AG04450 (cell line): ENCODE results near the gene GLI1. TPM values are rescaled to one million over a fixed set of nuclear protein-coding genes. Genes with fewer than 3 reads are reported as not detected.
"Not testable (repeated sequence)": the region's sequence is repeated elsewhere in the genome, so short reads cannot be mapped to it uniquely, and the experiment has no call there.

Experiments
- CTCF ChIA-PET: fragments of 300-600, 350-600 bp; formaldehyde crosslinking; extraction: SDS; loops from one replicate; lab custom pipeline; 2022; ENCODE audit warnings: antibody characterized with exemption, inconsistent platforms; lab: Charles Lee
- POLR2A ChIA-PET: fragments of 350-600 bp; formaldehyde crosslinking; extraction: SDS; loops from one replicate; lab custom pipeline; 2021; ENCODE audit warnings: antibody characterized with exemption, inconsistent platforms; lab: Yijun Ruan, JAX
- DNase-seq: peaks from one replicate; pipeline ENCODE4 v3.0.0-alpha.2; 2011; ENCODE audit warnings: low read depth, low spot score
- H3K27ac ChIP-seq: one replicate; pipeline ENCODE4 v1.5.1; 2012; ENCODE audit warnings: low read depth, low read length, control low read depth
- H3K27me3 ChIP-seq: one replicate; pipeline ENCODE4 v1.6.0; 2012; ENCODE audit warnings: low read length; ENCODE audit not compliant: control insufficient read depth, insufficient read depth
- H3K4me3 ChIP-seq: 2 replicates; pipeline ENCODE4 v1.5.1; 2011; ENCODE audit warnings: mild to moderate bottlenecking, low read depth, low read length, control low read depth
- H3K9me3 ChIP-seq: 2 replicates; pipeline ENCODE4 v1.5.1; 2012; ENCODE audit warnings: low read length; ENCODE audit not compliant: control insufficient read depth, insufficient read depth
- CTCF ChIP-seq: IDR thresholded peaks from 2 replicates; pipeline ENCODE4 v1.5.1; 2011; ENCODE audit warnings: low read depth, low read length, control low read depth, inconsistent platforms
- polyA plus RNA-seq: library from polyadenylated mRNA; depleted of rRNA; stranded (reverse); fragments of >200 nt; gene quantifications from 2 replicates; pipeline ENCODE4 v1.2.3, GENCODE V29; 2011

GLI1 gene
- polyA plus RNA-seq, 1 experiment, result 8.3 TPM

- ChIA-PET CTCF (no interaction called here), POLR2A (no interaction called here)
- TF ChIP-seq CTCF, result no peak
- Histone ChIP-seq H3K9me3 (no peaks in the 10 kb centered on the region; the same call in 1 of the 2 replicates), H3K27me3 (no peaks in the 10 kb centered on the region), H3K4me3 (no peak overlapping the region), H3K27ac (no peak overlapping the region)
- no peak for DNase-seq
Observed at GRCh38 chr12:57498571-57498970, 39.0 kb downstream of the GLI1 start.

GRCh38 chr12:57500213-57500612 lies 40.6 kb downstream of the GLI1 start:
- H3K4me3 ChIP-seq, result no peak overlapping the region
- H3K27me3 ChIP-seq, result no peaks in the 10 kb centered on the region
- ChIA-PET POLR2A (no interaction called here), CTCF (no interaction called here)
- no peaks in the 10 kb centered on the region; the same call in 1 of the 2 replicates for H3K9me3 ChIP-seq
- no peak overlapping the region for H3K27ac ChIP-seq
- no peak for TF ChIP-seq CTCF
- no peak for DNase-seq

DNA sequence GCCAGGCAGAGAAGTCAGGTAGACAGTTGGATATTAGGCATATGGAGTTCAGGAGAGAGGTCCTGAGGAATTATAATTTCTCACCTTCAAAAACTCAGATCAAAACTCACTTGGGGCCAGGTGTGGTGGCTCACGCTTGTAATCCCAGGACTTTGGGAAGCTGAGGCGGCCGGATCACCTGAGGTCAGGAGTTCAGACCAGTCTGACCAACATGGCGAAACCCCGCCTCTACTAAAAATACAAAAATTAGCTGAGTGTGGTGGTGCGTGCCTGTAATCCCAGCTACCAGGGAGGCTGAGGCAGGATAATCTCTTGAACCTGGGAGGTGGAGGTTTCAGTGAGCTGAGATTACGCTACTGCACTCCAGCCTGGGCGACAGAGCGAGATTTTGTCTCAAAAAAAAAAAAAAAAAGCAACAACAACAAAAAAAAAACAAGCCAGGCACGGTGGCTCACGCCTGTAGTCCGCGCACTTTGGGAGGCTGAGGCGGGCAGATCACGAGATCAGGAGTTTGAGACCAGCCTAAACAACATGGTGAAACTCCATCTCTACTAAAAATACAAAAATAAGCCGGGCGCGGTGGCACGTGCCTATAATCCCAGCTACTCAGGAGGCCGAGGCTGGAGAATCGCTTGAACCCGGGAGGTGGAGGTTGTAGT lies 42.9 kb downstream of the GLI1 start:
- H3K4me3 ChIP-seq, H3K9me3 ChIP-seq, CTCF ChIA-PET, DNase-seq, H3K27me3 ChIP-seq, H3K27ac ChIP-seq: not testable (repeated sequence)
- POLR2A ChIA-PET, result interaction anchor here (0.7 kb wide), 1 partner anchor 44 kb away, joined by 6 read pairs; no protein-coding TSS in a partner anchor

DNA sequence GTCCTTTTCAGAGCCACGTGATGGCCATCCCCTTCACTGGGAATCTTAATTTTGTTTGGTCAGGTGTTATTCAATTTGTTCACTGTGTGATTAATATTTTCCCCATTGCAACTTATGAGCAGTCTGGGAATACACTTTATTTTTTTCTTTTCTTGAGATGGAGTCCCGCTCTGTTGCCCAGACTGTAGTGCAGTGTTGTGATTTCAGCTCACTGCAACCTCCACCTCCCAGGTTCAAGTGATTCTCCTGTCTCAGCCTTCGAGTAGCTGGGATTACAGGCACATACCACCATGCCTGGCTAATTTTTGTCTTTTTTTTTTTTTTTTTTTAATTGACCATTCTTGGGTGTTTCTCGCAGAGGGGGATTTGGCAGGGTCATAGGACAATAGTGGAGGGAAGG lies 47.0 kb downstream of the GLI1 start:
- H3K27ac ChIP-seq, H3K4me3 ChIP-seq, H3K27me3 ChIP-seq, DNase-seq, H3K9me3 ChIP-seq: not testable (repeated sequence)
- ChIA-PET CTCF (interaction anchor here (0.5 kb wide), 1 partner anchor 263 kb away, joined by 8 read pairs; no protein-coding TSS in a partner anchor), POLR2A (interaction anchor here (0.7 kb wide), 1 partner anchor 10 kb away, joined by 4 read pairs; no protein-coding TSS in a partner anchor)

GRCh38 chr12:57507796-57508195 lies 48.2 kb downstream of the GLI1 start:
- H3K9me3 ChIP-seq, CTCF ChIA-PET, H3K27me3 ChIP-seq, POLR2A ChIA-PET, DNase-seq, H3K4me3 ChIP-seq, H3K27ac ChIP-seq: not testable (repeated sequence)

DNA sequence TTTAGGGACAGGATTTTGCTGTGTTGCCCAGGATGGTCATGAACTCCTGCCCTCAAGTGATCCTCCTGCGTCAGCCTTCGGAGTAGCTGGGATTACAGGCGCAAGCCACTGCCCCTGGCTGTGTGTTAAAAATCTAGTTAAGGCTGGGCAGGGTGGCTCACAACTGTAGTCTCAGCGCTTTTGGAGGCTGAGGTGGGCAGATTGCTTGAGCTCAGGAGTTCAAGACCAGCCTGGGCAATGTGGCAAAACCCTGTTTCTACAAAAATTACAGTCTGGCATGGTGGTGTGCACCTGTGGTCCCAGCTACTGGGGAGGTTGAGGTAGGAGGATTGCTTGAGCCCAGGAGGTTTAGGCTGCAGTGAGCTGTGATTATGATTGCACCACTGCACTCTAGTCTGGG lies 51.6 kb downstream of the GLI1 start:
- Histone ChIP-seq H3K27ac (no peak overlapping the region), H3K27me3 (no peaks in the 10 kb centered on the region), H3K4me3 (no peak overlapping the region), H3K9me3 (no peaks in the 10 kb centered on the region)
- DNase-seq, result no peak
- POLR2A ChIA-PET, result no interaction called here
- CTCF ChIA-PET, result no interaction called here
- TF ChIP-seq CTCF, result no peak
